Trophoblast cell (in vitro differentiated cells and primary cell): ENCODE measurements around the gene DELE1.
A peak's percentile ranks its signal among the peaks of the same experiment; 100 is the strongest.

Experiments
- DNase-seq, 2 donors: peaks; one replicate each; pipeline ENCODE4 v3.0.0-alpha.2; 2016
- H2AFZ ChIP-seq: 2 replicates; pipeline ENCODE4 v1.6.1; 2013; ENCODE audit warnings: low read length, moderate library complexity, mild to moderate bottlenecking; ENCODE audit not compliant: insufficient read depth, poor library complexity
- H2AK5ac ChIP-seq: 2 replicates; pipeline ENCODE4 v1.6.1; 2013; ENCODE audit warnings: mild to moderate bottlenecking, low read length
- H2BK120ac ChIP-seq: 2 replicates; pipeline ENCODE4 v1.6.1; 2013; ENCODE audit warnings: low read length, mild to moderate bottlenecking, moderate library complexity; ENCODE audit not compliant: insufficient read depth, poor library complexity
- H2BK12ac ChIP-seq: 2 replicates; pipeline ENCODE4 v1.6.1; 2013; ENCODE audit warnings: mild to moderate bottlenecking, low read length, moderate library complexity
- H2BK5ac ChIP-seq: 2 replicates; pipeline ENCODE4 v1.6.1; 2013; ENCODE audit warnings: low read length, low read depth, moderate library complexity, mild to moderate bottlenecking; ENCODE audit not compliant: poor library complexity
- H3K14ac ChIP-seq: 2 replicates; pipeline ENCODE4 v1.6.1; 2013; ENCODE audit warnings: mild to moderate bottlenecking, low read length
- H3K18ac ChIP-seq: 2 replicates; pipeline ENCODE4 v1.6.1; 2013; ENCODE audit warnings: mild to moderate bottlenecking, low read length
- H3K23ac ChIP-seq: 2 replicates; pipeline ENCODE4 v1.6.1; 2013; ENCODE audit warnings: low read length
- H3K27ac ChIP-seq: 2 replicates; pipeline ENCODE4 v1.5.1; 2013; ENCODE audit warnings: low read depth, mild to moderate bottlenecking, inconsistent platforms, low read length, moderate library complexity
- H3K27me3 ChIP-seq: 2 replicates; pipeline ENCODE4 v1.6.1; 2013; ENCODE audit warnings: inconsistent platforms, mild to moderate bottlenecking, low read length, moderate library complexity; ENCODE audit not compliant: insufficient read depth
- H3K36me3 ChIP-seq, 2 experiments: 1 replicate in 1 of 2; 2 replicates in 1 of 2; pipeline ENCODE4 v1.6.1; 2013; ENCODE audit warnings: low read length in 2 of 2, mild to moderate bottlenecking in 2 of 2, moderate library complexity in 1 of 2; ENCODE audit not compliant: insufficient read depth in 2 of 2, control insufficient read depth in 1 of 2
- H3K4ac ChIP-seq: 2 replicates; pipeline ENCODE4 v1.6.1; 2013; ENCODE audit warnings: low read depth, mild to moderate bottlenecking, low read length, moderate library complexity
- H3K4me1 ChIP-seq, 2 experiments: 1 replicate in 1 of 2; 2 replicates in 1 of 2; pipeline ENCODE4 v1.6.1; 2013; ENCODE audit warnings: low read length in 2 of 2, mild to moderate bottlenecking in 2 of 2, moderate library complexity in 1 of 2; ENCODE audit not compliant: insufficient read depth in 2 of 2, control insufficient read depth in 1 of 2
- H3K4me2 ChIP-seq: 2 replicates; pipeline ENCODE4 v1.6.1; 2013; ENCODE audit warnings: inconsistent platforms, mild to moderate bottlenecking, low read length, moderate library complexity
- H3K4me3 ChIP-seq: 2 replicates; pipeline ENCODE4 v1.5.1; 2013; ENCODE audit warnings: mild to moderate bottlenecking, low read depth, low read length, inconsistent platforms
- H3K79me1 ChIP-seq: one replicate; pipeline ENCODE4 v1.6.1; 2013; ENCODE audit warnings: low read length
- H3K79me2 ChIP-seq: 2 replicates; pipeline ENCODE4 v1.6.1; 2013; ENCODE audit warnings: low read length, mild to moderate bottlenecking; ENCODE audit not compliant: control insufficient read depth, insufficient read depth, poor library complexity
- H3K9ac ChIP-seq: 2 replicates; pipeline ENCODE4 v1.6.1; 2013; ENCODE audit warnings: mild to moderate bottlenecking, low read length
- H3K9me3 ChIP-seq: 2 replicates; pipeline ENCODE4 v1.6.1; 2013; ENCODE audit warnings: low read depth, mild to moderate bottlenecking, control low read depth, inconsistent platforms, low read length; ENCODE audit not compliant: insufficient read depth
- H4K12ac ChIP-seq: 2 replicates; pipeline ENCODE4 v1.6.1; 2013; ENCODE audit warnings: low read depth, mild to moderate bottlenecking, low read length, moderate library complexity
- H4K8ac ChIP-seq: 2 replicates; pipeline ENCODE4 v1.6.1; 2013; ENCODE audit warnings: low read depth, mild to moderate bottlenecking, low read length, moderate library complexity
- H4K91ac ChIP-seq: one replicate; pipeline ENCODE4 v1.6.1; 2013; ENCODE audit warnings: low read depth, mild to moderate bottlenecking, low read length, moderate library complexity
- WGBS: extraction: QIAGEN DNeasy Blood & Tissue Kit; methylation state at CpG from one replicate; pipeline ENCODE4 v1.1.7; 2013; ENCODE audit warnings: missing lambda C conversion rate; ENCODE audit not compliant: insufficient read length, insufficient coverage; ENCODE audit errors: extremely low coverage; 5-methylcytosine and 5-hydroxymethylcytosine counted together

The DELE1 gene

GRCh38 chr5:141954194-141954593 is 30.5 kb downstream of the DELE1 start:
- H2AFZ ChIP-seq = no peak overlapping the region
- no peaks in the 10 kb centered on the region for H3K79me2 ChIP-seq
- H4K8ac ChIP-seq = no peak overlapping the region
- H2BK12ac ChIP-seq = no peak overlapping the region
- H4K12ac ChIP-seq = no peak overlapping the region
- H3K18ac ChIP-seq = no peak overlapping the region
- no peak overlapping the region for H3K4ac ChIP-seq
- no peaks in the 10 kb centered on the region for H3K79me1 ChIP-seq
- H3K23ac ChIP-seq = no peak overlapping the region
- H3K4me1 ChIP-seq = no peaks in the 10 kb centered on the region
- no CpG with 5 or more reads among the region's 2 CpGs for WGBS
- H3K4me2 ChIP-seq = no peak overlapping the region
- no peaks in the 10 kb centered on the region for H3K36me3 ChIP-seq
- H3K27me3 ChIP-seq = no peaks in the 10 kb centered on the region
- peaks cover 2% of the 10 kb centered on the region for H3K9me3 ChIP-seq
- H2BK5ac ChIP-seq = no peak overlapping the region
- DNase-seq = no peak
- H4K91ac ChIP-seq = no peak overlapping the region
- no peak overlapping the region for H3K14ac ChIP-seq
- H3K9ac ChIP-seq = no peak overlapping the region
- no peak overlapping the region for H3K4me3 ChIP-seq
- no peak overlapping the region for H2AK5ac ChIP-seq
- H3K27ac ChIP-seq = no peak overlapping the region
- H2BK120ac ChIP-seq = no peak overlapping the region

GRCh38 chr5:141957367-141957996 is 33.8 kb downstream of the DELE1 start:
- H3K27me3 ChIP-seq = no peaks in the 10 kb centered on the region
- H4K8ac ChIP-seq = no peak overlapping the region
- no peak overlapping the region for H3K4me3 ChIP-seq
- H3K4me1 ChIP-seq = no peaks in the 10 kb centered on the region
- H2BK120ac ChIP-seq = no peak overlapping the region
- H4K91ac ChIP-seq = no peak overlapping the region
- no peak overlapping the region for H3K14ac ChIP-seq
- no peak overlapping the region for H2AFZ ChIP-seq
- H3K79me2 ChIP-seq = no peaks in the 10 kb centered on the region
- H3K23ac ChIP-seq = no peak overlapping the region
- no peak overlapping the region for H2BK5ac ChIP-seq
- H3K79me1 ChIP-seq = no peaks in the 10 kb centered on the region
- no peak overlapping the region for H4K12ac ChIP-seq
- no peak overlapping the region for H3K4ac ChIP-seq
- H2BK12ac ChIP-seq = no peak overlapping the region
- no peak overlapping the region for H3K27ac ChIP-seq
- H3K18ac ChIP-seq = no peak overlapping the region
- no CpG with 5 or more reads among the region's 16 CpGs for WGBS
- no peak overlapping the region for H3K9ac ChIP-seq
- DNase-seq = no peak
- no peak overlapping the region for H2AK5ac ChIP-seq
- peaks cover 2% of the 10 kb centered on the region for H3K9me3 ChIP-seq
- no peak overlapping the region for H3K4me2 ChIP-seq
- no peaks in the 10 kb centered on the region for H3K36me3 ChIP-seq

- no CpG with 5 or more reads among the region's 7 CpGs for WGBS
- Histone ChIP-seq H3K14ac (no peak within 1 kb of the TSS), H2AK5ac (no peak within 1 kb of the TSS), H2BK5ac (no peak within 1 kb of the TSS), H4K12ac (no peak within 1 kb of the TSS), H4K8ac (no peak within 1 kb of the TSS), H4K91ac (no peak within 1 kb of the TSS), H3K4me1 (no peaks in the 10 kb centered on the region), H3K4ac (no peak within 1 kb of the TSS), H3K36me3 (no peaks in the 10 kb centered on the region), H3K27me3 (no peaks in the 10 kb centered on the region), H3K9me3 (peaks cover 2% of the 10 kb centered on the region), H2BK12ac (no peak within 1 kb of the TSS), H3K23ac (no peak within 1 kb of the TSS), H3K9ac (no peak within 1 kb of the TSS), H3K4me3 (no peak within 1 kb of the TSS), H3K4me2 (no peak within 1 kb of the TSS), H2AFZ (no peak within 1 kb of the TSS), H3K79me1 (no peaks in the 10 kb centered on the region), H2BK120ac (no peak within 1 kb of the TSS), H3K79me2 (no peaks in the 10 kb centered on the region), H3K18ac (no peak within 1 kb of the TSS), H3K27ac (no peak within 1 kb of the TSS)
- DNase-seq = no peak
Measured at GRCh38 chr5:141958113-141958512, 34.4 kb downstream of the DELE1 start, which contains the start of gene PCDH12. Gene PCDH12, minus strand, starts transcription at chr5:141958202. Its CDS starts 351 bp downstream, at chr5:141957851.

- no peaks in the 10 kb centered on the region for H3K27me3 ChIP-seq
- H3K14ac ChIP-seq = no peak overlapping the region
- H3K18ac ChIP-seq = no peak overlapping the region
- H3K27ac ChIP-seq = no peak overlapping the region
- H3K23ac ChIP-seq = no peak overlapping the region
- H2AFZ ChIP-seq = no peak overlapping the region
- DNase-seq = peak; percentile 66 to 77
- H3K4ac ChIP-seq = no peak overlapping the region
- H3K79me1 ChIP-seq = no peaks in the 10 kb centered on the region
- H3K9ac ChIP-seq = no peak overlapping the region
- H3K36me3 ChIP-seq = no peaks in the 10 kb centered on the region
- H3K4me1 ChIP-seq = no peaks in the 10 kb centered on the region
- H2BK5ac ChIP-seq = no peak overlapping the region
- H3K4me3 ChIP-seq = no peak overlapping the region
- H2BK120ac ChIP-seq = no peak overlapping the region
- WGBS = no CpG with 5 or more reads among the region's 8 CpGs
- no peak overlapping the region for H2BK12ac ChIP-seq
- H3K79me2 ChIP-seq = no peaks in the 10 kb centered on the region
- peaks cover 2% of the 10 kb centered on the region for H3K9me3 ChIP-seq
- no peak overlapping the region for H4K8ac ChIP-seq
- no peak overlapping the region for H4K12ac ChIP-seq
- no peak overlapping the region for H4K91ac ChIP-seq
- H3K4me2 ChIP-seq = no peak overlapping the region
- no peak overlapping the region for H2AK5ac ChIP-seq
Measured at GRCh38 chr5:141958546-141959172, 35.0 kb downstream of the DELE1 start.
